GM19193 (cell line): ENCODE data around the gene TPX2.

Experiments used
- POLR2A ChIP-seq: IDR thresholded peaks from 4 replicates; pipeline ENCODE4 v1.6.1; 2011; ENCODE audit not compliant: insufficient read depth, insufficient read length; ENCODE audit errors: extremely low read depth

TPX2 gene

DNA sequence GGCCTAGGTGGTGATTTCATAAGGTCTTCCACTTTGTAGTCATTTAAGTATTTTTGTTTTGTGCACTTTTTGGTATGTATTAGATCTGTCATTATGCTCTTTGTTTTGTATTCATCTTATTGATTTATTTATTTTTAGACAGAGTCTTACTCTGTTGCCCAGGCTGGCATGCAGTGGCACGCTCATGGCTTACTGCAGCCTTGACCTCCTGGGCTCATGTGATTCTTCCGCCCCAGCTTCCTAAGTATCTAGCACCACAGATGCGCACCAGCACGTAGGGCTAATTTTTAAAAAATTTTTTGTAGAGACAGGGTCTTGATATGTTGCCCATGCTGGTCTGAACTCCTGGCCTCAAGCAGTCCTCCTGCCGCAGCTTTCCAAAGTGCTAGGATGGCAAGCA, 30.6 kb downstream of the TPX2 start:
- TF ChIP-seq POLR2A, result no peak

DNA sequence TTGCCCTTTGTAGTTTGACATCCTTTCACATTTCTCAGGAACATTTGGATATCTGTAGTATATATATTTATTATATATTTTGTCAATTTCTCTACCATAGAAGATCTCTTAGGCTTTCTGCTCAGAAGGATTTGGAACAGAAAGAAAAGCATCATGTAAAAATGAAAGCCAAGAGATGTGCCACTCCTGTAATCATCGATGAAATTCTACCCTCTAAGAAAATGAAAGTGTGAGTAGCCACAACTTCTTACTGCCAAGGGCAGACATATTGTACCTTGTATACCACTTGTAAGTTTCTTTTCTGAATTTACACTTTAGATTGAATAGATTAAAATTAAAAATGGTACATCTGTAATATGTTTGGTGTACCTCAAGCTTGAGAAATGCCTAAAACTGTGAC, 31.2 kb downstream of the TPX2 start:
- no peak for TF ChIP-seq POLR2A

- TF ChIP-seq POLR2A, result no peak
Measured at GRCh38 chr20:31774408-31774807, 35.3 kb downstream of the TPX2 start.

- TF ChIP-seq POLR2A, result no peak
Measured at GRCh38 chr20:31780839-31781238, 41.7 kb downstream of the TPX2 start.

GRCh38 chr20:31781945-31782344, 42.9 kb downstream of the TPX2 start:
- TF ChIP-seq POLR2A, result no peak

- TF ChIP-seq POLR2A, result no peak
Measured at GRCh38 chr20:31784354-31785044, 45.4 kb downstream of the TPX2 start.

DNA sequence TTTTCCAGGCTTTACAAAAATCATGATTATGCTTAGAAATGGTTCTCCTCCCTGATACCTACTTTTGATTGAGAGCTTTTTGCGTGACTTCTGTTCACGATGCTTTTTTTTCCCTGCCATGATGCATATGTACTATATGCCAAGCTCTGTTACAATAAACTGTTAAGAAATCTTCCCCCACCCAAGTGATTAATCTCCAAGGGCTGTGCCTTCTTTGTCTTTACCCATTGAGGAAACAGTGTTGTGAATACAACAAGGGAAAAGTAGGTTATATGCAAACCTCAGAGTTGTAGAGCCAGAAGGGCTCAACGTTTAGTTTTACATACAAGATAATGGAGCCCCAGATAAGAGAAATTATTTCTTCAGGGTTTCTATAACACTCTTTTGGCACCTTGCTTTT, 46.0 kb downstream of the TPX2 start:
- TF ChIP-seq POLR2A, result no peak

- no peak for TF ChIP-seq POLR2A
Measured at GRCh38 chr20:31788578-31788977, 49.5 kb downstream of the TPX2 start.

GRCh38 chr20:31790401-31790800, 51.3 kb downstream of the TPX2 start:
- TF ChIP-seq POLR2A, result no peak

DNA sequence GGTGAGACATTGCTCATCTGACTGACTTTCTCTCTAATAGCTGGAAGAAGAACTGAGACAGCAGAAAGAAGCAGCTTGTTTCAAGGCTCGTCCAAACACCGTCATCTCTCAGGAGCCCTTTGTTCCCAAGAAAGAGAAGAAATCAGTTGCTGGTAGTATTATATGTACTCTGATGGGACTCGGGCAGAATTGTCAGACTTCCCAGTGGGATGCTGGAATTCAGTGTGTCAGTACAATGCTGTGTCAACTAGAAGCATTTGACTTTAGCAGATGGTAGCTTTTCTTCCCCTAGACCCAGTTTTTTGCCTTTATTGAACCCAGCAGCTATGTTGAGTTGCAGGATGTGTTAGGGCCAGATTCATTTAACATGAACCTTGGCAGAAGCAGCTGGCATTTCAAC, 58.3 kb downstream of the TPX2 start:
- TF ChIP-seq POLR2A, result no peak

- TF ChIP-seq POLR2A, result no peak
Measured at GRCh38 chr20:31801508-31801907, 62.4 kb downstream of the TPX2 start.

DNA sequence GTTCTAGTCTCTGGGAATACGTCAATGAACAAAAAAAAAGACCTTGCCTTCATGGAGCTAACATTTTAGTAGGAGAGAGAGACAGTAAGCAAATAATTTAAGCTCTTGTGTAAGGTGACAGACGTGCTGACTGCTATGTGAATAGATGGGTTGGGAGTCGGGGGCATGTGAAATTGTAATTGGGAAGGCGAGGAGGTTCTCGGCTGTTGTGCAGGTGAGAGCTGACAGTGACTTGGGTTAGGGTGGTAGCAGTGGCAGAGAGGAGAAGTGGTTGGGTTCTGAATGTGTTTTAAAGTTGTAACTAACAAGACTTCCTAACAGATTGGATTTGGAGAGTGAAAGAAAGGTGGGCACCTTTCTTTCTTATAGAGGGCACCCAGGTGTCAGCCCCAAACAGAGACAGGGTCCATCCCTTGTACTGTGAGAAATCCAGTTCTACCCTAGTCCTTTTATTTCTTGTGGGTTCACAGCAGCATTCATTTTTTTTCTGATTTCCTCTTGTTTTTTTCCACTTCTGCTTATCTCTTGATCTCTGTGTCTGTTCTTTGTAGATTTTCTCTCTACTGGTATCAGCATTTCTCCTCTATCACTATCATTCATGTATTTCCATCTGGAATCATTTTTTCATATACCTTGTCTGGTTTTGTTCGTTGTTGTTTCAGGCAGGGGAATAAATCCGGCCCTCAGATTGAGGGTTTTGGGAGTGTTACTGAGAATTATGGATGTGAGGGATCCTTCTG, 64.6 kb downstream of the TPX2 start:
- TF ChIP-seq POLR2A, result no peak

DNA sequence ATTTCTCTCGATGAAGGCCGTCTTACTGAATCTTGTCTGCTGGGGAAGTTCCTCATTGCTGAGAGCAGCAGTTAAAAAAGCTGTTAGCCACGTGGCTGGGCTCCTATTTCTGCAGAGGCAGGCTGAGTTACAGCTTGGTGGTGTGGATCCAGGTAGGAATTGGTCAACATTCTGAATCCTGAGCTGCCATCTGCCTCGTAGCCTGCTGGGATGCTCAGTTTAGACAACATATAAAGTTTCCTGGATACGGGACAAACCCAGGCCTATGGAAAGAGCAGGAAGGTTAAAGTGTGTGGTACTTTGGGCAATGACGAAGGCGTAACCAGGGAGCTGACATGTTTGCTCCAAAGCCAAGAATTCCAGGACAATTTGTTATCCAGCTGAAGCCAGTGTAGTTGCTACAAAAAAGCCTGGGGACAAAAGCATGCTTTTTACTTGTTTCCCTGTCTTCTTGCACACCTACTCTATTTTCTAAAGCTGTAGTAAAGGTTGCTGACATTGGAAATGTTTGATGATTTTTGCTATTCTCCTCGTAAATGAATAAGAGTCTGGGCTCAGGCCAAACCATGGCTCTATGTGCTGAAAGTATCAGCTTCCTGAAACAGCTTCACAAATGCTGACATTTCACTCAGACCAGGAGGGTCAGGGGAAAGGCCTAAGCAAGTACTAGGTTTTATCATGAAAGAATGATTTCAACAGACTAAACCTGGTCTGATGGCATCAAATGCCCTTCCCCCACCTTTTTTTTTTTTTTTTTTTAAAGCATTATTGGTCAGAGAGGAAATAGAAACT, 67.7 kb downstream of the TPX2 start:
- no peak for TF ChIP-seq POLR2A

DNA sequence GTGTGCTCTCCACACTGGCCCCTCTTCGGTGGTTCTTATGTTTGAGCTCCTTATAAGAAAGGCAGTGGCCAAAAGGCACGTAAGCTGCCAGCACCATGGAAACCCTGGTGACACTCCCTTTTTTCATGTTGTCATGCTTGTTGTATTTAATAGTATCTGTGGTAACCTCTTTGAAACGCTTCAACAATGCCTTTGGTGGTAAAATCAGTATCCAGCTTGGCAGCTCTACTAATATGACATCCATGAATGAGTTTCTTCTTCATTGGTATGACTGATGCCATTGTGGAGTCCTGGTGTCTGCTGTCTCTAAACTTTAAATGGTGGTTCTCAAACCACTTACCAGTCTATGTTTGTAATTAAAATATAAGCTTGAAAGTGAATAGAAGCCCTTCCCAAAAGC, 69.4 kb downstream of the TPX2 start:
- TF ChIP-seq POLR2A, result no peak

- no peak for TF ChIP-seq POLR2A
Measured at GRCh38 chr20:31809661-31810060, 70.6 kb downstream of the TPX2 start.

- no peak for TF ChIP-seq POLR2A
Measured at GRCh38 chr20:31811198-31811597, 72.1 kb downstream of the TPX2 start.
